Neuronal stem cell (in vitro differentiated cells): ENCODE data around the gene EHMT2.

Experiments used
- DNase-seq: peaks from one replicate; pipeline ENCODE4 v3.0.0-alpha.2; 2013; ENCODE audit warnings: low spot score
- H2AFZ ChIP-seq: one replicate; pipeline ENCODE4 v1.6.1; 2013; ENCODE audit warnings: mild to moderate bottlenecking, low read length, inconsistent platforms
- H2AK5ac ChIP-seq: 2 replicates; pipeline ENCODE4 v1.6.1; 2013; ENCODE audit warnings: low read depth, mild to moderate bottlenecking, inconsistent platforms, low read length, moderate library complexity, mixed read lengths
- H2BK120ac ChIP-seq: 2 replicates; pipeline ENCODE4 v1.6.1; 2013; ENCODE audit warnings: low read depth, mild to moderate bottlenecking, inconsistent platforms, low read length, moderate library complexity, mixed read lengths
- H2BK12ac ChIP-seq: one replicate; pipeline ENCODE4 v1.6.1; 2013; ENCODE audit warnings: low read length, inconsistent platforms
- H2BK15ac ChIP-seq: 2 replicates; pipeline ENCODE4 v1.6.1; 2013; ENCODE audit warnings: mild to moderate bottlenecking, low read length, inconsistent platforms, mixed read lengths
- H2BK5ac ChIP-seq: one replicate; pipeline ENCODE4 v1.6.1; 2013; ENCODE audit warnings: inconsistent platforms, mild to moderate bottlenecking, low read length, moderate library complexity
- H3K14ac ChIP-seq: one replicate; pipeline ENCODE4 v1.6.1; 2013; ENCODE audit warnings: low read length, inconsistent platforms
- H3K18ac ChIP-seq: 2 replicates; pipeline ENCODE4 v1.6.1; 2013; ENCODE audit warnings: low read length, inconsistent platforms
- H3K23ac ChIP-seq: 2 replicates; pipeline ENCODE4 v1.6.1; 2013; ENCODE audit warnings: low read depth, mild to moderate bottlenecking, mixed read lengths, low read length, inconsistent platforms; ENCODE audit not compliant: poor library complexity
- H3K27ac ChIP-seq: replicated peaks from 3 replicates; pipeline ENCODE4 v1.5.1; 2013; ENCODE audit warnings: low read length, inconsistent platforms
- H3K27me3 ChIP-seq, 3 experiments: 2 replicates each; pipeline ENCODE4 v1.6.1; 2013; ENCODE audit warnings: low read length in 3 of 3, mild to moderate bottlenecking in 2 of 3, inconsistent platforms in 1 of 3, low read depth in 1 of 3, mixed read lengths in 1 of 3, moderate library complexity in 1 of 3; ENCODE audit not compliant: control insufficient read depth in 3 of 3, insufficient read depth in 3 of 3
- H3K36me3 ChIP-seq, 2 donors: replicated peaks in 1 of 2; 2 replicates each; pipeline ENCODE4 v1.6.1; 2013; ENCODE audit warnings: low read length in 2 of 2; ENCODE audit not compliant: control insufficient read depth in 2 of 2, insufficient read depth in 2 of 2
- H3K4ac ChIP-seq: 2 replicates; pipeline ENCODE4 v1.6.1; 2013; ENCODE audit warnings: inconsistent platforms, mild to moderate bottlenecking, low read length, moderate library complexity
- H3K4me1 ChIP-seq, 2 donors: 1 replicate in 1 of 2; 2 replicates in 1 of 2; pipeline ENCODE4 v1.6.1; 2013; ENCODE audit warnings: low read length in 2 of 2, low read depth in 1 of 2; ENCODE audit not compliant: control insufficient read depth in 2 of 2, insufficient read depth in 1 of 2
- H3K4me2 ChIP-seq: one replicate; pipeline ENCODE4 v1.6.1; 2013; ENCODE audit warnings: mild to moderate bottlenecking, low read length, inconsistent platforms; ENCODE audit not compliant: insufficient read depth, poor library complexity, severe bottlenecking
- H3K4me3 ChIP-seq, 2 donors: 2 replicates each; pipeline ENCODE4 v1.5.1; 2013; ENCODE audit warnings: low read length in 2 of 2, mild to moderate bottlenecking in 2 of 2, inconsistent platforms in 1 of 2, moderate library complexity in 1 of 2
- H3K79me1 ChIP-seq: one replicate; pipeline ENCODE4 v1.6.1; 2013; ENCODE audit warnings: low read depth, mild to moderate bottlenecking, inconsistent platforms, low read length, moderate library complexity
- H3K9ac ChIP-seq: one replicate; pipeline ENCODE4 v1.6.1; 2013; ENCODE audit warnings: mild to moderate bottlenecking, low read depth, low read length, inconsistent platforms; ENCODE audit not compliant: poor library complexity
- H3K9me3 ChIP-seq, 2 donors: replicated peaks in 1 of 2; 2 replicates each; pipeline versions ENCODE3 to v1.6.1; 2013; ENCODE audit warnings: low read length in 2 of 2, mild to moderate bottlenecking in 2 of 2, inconsistent platforms in 1 of 2, low read depth in 1 of 2, mixed read lengths in 1 of 2, moderate library complexity in 1 of 2; ENCODE audit not compliant: control insufficient read depth in 2 of 2, insufficient read depth in 1 of 2
- H4K8ac ChIP-seq: one replicate; pipeline ENCODE4 v1.6.1; 2013; ENCODE audit warnings: low read depth, mild to moderate bottlenecking, inconsistent platforms, low read length, moderate library complexity
- H4K91ac ChIP-seq: one replicate; pipeline ENCODE4 v1.6.1; 2013; ENCODE audit warnings: low read length, low read depth, mild to moderate bottlenecking, inconsistent platforms; ENCODE audit not compliant: poor library complexity
- WGBS, 2 donors: extraction: QIAGEN DNeasy Blood & Tissue Kit; methylation state at CpG; one replicate each; pipeline ENCODE4 v1.1.7; 2013; ENCODE audit warnings: missing lambda C conversion rate in 2 of 2, mixed read lengths in 1 of 2; ENCODE audit not compliant: insufficient read length in 2 of 2, insufficient replicate concordance in 1 of 2; ENCODE audit errors: extremely low coverage in 2 of 2; 5-methylcytosine and 5-hydroxymethylcytosine counted together

The EHMT2 gene

DNA sequence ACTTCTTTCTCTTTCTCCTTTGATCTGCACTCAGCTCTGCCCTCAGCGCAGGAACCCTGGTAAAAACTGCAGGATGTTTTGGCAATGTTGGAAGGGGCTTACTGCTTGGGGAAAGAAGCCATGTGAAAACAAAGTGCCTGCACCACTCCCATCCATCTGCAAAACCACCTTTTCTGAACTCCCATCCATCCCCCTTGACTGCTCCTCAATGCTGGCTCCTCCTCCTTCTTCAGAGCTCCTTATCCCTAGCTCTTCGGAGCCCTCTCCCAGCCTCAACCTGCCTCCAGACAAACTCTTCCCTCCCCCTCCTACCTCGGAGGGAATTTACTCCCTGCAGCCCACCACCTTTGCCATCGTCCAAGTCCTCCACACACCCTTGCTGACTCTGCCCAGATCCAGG lies 8.6 kb upstream of the EHMT2 start:
- Histone ChIP-seq H3K27me3 (peaks cover 0 to 3% (median 0%) of the 10 kb centered on the region in 3 experiments), H3K14ac (no peak overlapping the region), H2BK5ac (no peak overlapping the region), H3K4me1 (peaks cover 12% of the 10 kb centered on the region in 2 donors), H3K9me3 (no peaks in the 10 kb centered on the region), H3K27ac (peak overlapping the region; percentile 31), H2BK120ac (no peak overlapping the region), H3K4ac (no peak overlapping the region), H2BK12ac (no peak overlapping the region), H3K36me3 (peaks cover 0 to under 1% of the 10 kb centered on the region in 2 donors), H2AK5ac (no peak overlapping the region), H3K18ac (peak overlapping the region; percentile 33), H4K91ac (no peak overlapping the region), H2AFZ (peak overlapping the region; percentile 79), H3K79me1 (no peaks in the 10 kb centered on the region), H3K4me2 (peak overlapping the region; percentile 41), H2BK15ac (no peak overlapping the region), H3K9ac (no peak overlapping the region), H3K4me3 (no peak overlapping the region), H4K8ac (no peak overlapping the region), H3K23ac (no peak overlapping the region)
- no peak for DNase-seq
- WGBS, 2 donors, result no CpG with 5 or more reads among the region's 4 CpGs

DNA sequence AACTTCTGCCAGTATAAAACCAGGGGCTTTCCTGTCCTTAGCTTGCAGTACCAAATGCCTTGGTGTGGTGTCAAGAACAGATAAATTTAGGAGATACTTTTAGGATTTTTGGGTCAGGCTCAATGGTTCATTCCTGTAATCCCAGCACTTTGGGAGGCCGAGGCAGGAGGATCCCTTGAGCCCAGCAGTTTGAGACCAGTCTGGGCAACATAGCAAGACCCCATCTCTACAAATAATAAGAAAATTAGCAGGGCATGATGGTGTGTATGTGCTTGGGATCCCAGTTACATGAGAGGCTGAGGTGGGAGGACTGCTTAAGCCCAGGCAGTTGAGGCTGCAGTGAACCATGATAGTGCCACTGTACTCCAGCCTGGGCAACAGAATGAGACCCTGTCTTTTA lies 7.5 kb upstream of the EHMT2 start:
- no peaks in the 10 kb centered on the region for H3K9me3 ChIP-seq
- DNase-seq, result no peak

DNA sequence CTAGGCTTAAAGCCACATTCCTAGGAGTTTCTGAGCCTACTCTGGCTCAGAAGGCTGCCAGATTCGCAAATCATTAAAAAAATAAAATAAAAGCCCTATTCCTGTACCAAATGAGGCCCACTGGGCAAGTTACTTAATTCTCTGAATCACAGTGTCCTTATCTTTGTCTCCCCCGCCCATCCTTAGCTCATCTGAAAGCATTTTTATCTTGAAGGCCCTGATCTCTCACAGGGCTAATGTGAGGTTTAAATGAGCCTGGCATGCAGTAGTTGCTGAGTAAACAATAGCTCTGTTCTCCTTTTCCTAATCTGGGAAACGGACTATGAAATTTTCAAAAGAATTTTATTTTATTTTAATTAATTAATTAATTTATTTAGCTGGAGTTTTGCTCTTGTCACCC lies 6.5 kb upstream of the EHMT2 start:
- H3K4me2 ChIP-seq, result no peak overlapping the region
- no peak overlapping the region for H2BK120ac ChIP-seq
- H2BK5ac ChIP-seq, result no peak overlapping the region
- peaks cover 19 to 20% of the 10 kb centered on the region in 2 donors for H3K4me1 ChIP-seq
- no peaks in the 10 kb centered on the region for H3K9me3 ChIP-seq
- H3K14ac ChIP-seq, result no peak overlapping the region
- peaks cover 0 to 3% (median 0%) of the 10 kb centered on the region in 3 experiments for H3K27me3 ChIP-seq
- no peak overlapping the region for H3K18ac ChIP-seq
- H3K79me1 ChIP-seq, result peaks cover 6% of the 10 kb centered on the region
- no peak for DNase-seq
- H3K36me3 ChIP-seq, result peaks cover 5 to 19% of the 10 kb centered on the region in 2 donors
- no peak overlapping the region for H3K4me3 ChIP-seq
- no peak overlapping the region for H3K4ac ChIP-seq
- H3K23ac ChIP-seq, result no peak overlapping the region
- H4K91ac ChIP-seq, result no peak overlapping the region
- no peak overlapping the region for H2AFZ ChIP-seq
- no peak overlapping the region for H3K27ac ChIP-seq
- H2BK12ac ChIP-seq, result no peak overlapping the region
- no peak overlapping the region for H3K9ac ChIP-seq
- H4K8ac ChIP-seq, result no peak overlapping the region
- no peak overlapping the region for H2BK15ac ChIP-seq
- H2AK5ac ChIP-seq, result no peak overlapping the region
- no CpG with 5 or more reads among the region's 3 CpGs for WGBS, 2 donors

More for the DNA sequence above, 7.5 kb upstream of the EHMT2 start:
- Histone ChIP-seq H3K23ac (no peak overlapping the region), H3K79me1 (peaks cover 1% of the 10 kb centered on the region), H3K36me3 (peaks cover 0 to 9% of the 10 kb centered on the region in 2 donors), H3K4me1 (peaks cover 16% of the 10 kb centered on the region in 2 donors), H2BK15ac (no peak overlapping the region), H4K91ac (no peak overlapping the region), H3K4me3 (no peak overlapping the region), H3K9ac (no peak overlapping the region), H3K4me2 (no peak overlapping the region), H3K27me3 (peaks cover 0 to 3% (median 0%) of the 10 kb centered on the region in 3 experiments), H2BK12ac (no peak overlapping the region), H4K8ac (no peak overlapping the region), H3K4ac (no peak overlapping the region), H2BK120ac (no peak overlapping the region), H2AK5ac (no peak overlapping the region), H3K14ac (no peak overlapping the region), H2BK5ac (no peak overlapping the region), H3K27ac (no peak overlapping the region), H2AFZ (no peak overlapping the region), H3K18ac (no peak overlapping the region)
- no CpG with 5 or more reads among the region's 1 CpG for WGBS, 2 donors

GRCh38 chr6:31901953-31902643 lies 4.6 kb upstream of the EHMT2 start, which contains the start of gene ZBTB12:
Gene ZBTB12 (minus strand): TSS chr6:31902086. CDS start chr6:31901305, 781 bp downstream.
- peak; percentile 99 for DNase-seq
- Histone ChIP-seq H4K91ac (peak within 1 kb of the TSS; percentile 57), H3K4me1 (peaks cover 23 to 25% of the 10 kb centered on the region in 2 donors), H3K23ac (peak within 1 kb of the TSS; percentile 94), H2AK5ac (peak within 1 kb of the TSS; percentile 87), H3K27ac (peak within 1 kb of the TSS; percentile 74), H4K8ac (no peak within 1 kb of the TSS), H2AFZ (peak within 1 kb of the TSS; percentile 92), H3K4me3 (peak within 1 kb of the TSS; percentile 65 to 83), H2BK15ac (peak within 1 kb of the TSS; percentile 77), H3K9ac (peak within 1 kb of the TSS; percentile 97), H3K14ac (no peak within 1 kb of the TSS), H3K27me3 (peaks cover 0 to 3% (median 0%) of the 10 kb centered on the region in 3 experiments), H3K79me1 (peaks cover 11% of the 10 kb centered on the region), H2BK5ac (peak within 1 kb of the TSS; percentile 69), H3K4me2 (peak within 1 kb of the TSS; percentile 93), H3K36me3 (peaks cover 5 to 22% of the 10 kb centered on the region in 2 donors), H2BK120ac (no peak within 1 kb of the TSS), H3K4ac (no peak within 1 kb of the TSS), H3K18ac (peak within 1 kb of the TSS; percentile 96), H3K9me3 (no peaks in the 10 kb centered on the region), H2BK12ac (peak within 1 kb of the TSS; percentile 4)
- WGBS, 2 donors, result no CpG with 5 or more reads among the region's 77 CpGs
